ENCODE results near the gene PRKACA.

PRKACA gene

GRCh38 chr19:14103310-14103709 is 14.3 kb downstream of the PRKACA start:
- TF ChIP-seq, protein P1, sequence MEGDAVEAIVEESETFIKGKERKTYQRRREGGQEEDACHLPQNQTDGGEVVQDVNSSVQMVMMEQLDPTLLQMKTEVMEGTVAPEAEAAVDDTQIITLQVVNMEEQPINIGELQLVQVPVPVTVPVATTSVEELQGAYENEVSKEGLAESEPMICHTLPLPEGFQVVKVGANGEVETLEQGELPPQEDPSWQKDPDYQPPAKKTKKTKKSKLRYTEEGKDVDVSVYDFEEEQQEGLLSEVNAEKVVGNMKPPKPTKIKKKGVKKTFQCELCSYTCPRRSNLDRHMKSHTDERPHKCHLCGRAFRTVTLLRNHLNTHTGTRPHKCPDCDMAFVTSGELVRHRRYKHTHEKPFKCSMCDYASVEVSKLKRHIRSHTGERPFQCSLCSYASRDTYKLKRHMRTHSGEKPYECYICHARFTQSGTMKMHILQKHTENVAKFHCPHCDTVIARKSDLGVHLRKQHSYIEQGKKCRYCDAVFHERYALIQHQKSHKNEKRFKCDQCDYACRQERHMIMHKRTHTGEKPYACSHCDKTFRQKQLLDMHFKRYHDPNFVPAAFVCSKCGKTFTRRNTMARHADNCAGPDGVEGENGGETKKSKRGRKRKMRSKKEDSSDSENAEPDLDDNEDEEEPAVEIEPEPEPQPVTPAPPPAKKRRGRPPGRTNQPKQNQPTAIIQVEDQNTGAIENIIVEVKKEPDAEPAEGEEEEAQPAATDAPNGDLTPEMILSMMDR (IDR thresholded peaks at IDR 0.05; ENCODE audit: control insufficient read depth, extremely low read depth, insufficient read depth): no peak
- DNase-seq (ENCODE audit: low read depth): no peak
- H3K4me3 ChIP-seq (ENCODE audit: low read depth, low read length): no peak overlapping the region

GRCh38 chr19:14102756-14103155 is 14.8 kb downstream of the PRKACA start:
- TF ChIP-seq, protein P1 (IDR thresholded peaks at IDR 0.05; ENCODE audit: control insufficient read depth, extremely low read depth, insufficient read depth): no peak
- no peak for DNase-seq (ENCODE audit: low read depth)
- no peak overlapping the region for H3K4me3 ChIP-seq (ENCODE audit: low read depth, low read length)

- no peak for DNase-seq (ENCODE audit: low read depth)
- TF ChIP-seq, protein P1 (IDR thresholded peaks at IDR 0.05; ENCODE audit: control insufficient read depth, extremely low read depth, insufficient read depth): no peak
- no peak overlapping the region for H3K4me3 ChIP-seq (ENCODE audit: low read depth, low read length)
Measured at GRCh38 chr19:14102102-14102696, 15.4 kb downstream of the PRKACA start.

DNA sequence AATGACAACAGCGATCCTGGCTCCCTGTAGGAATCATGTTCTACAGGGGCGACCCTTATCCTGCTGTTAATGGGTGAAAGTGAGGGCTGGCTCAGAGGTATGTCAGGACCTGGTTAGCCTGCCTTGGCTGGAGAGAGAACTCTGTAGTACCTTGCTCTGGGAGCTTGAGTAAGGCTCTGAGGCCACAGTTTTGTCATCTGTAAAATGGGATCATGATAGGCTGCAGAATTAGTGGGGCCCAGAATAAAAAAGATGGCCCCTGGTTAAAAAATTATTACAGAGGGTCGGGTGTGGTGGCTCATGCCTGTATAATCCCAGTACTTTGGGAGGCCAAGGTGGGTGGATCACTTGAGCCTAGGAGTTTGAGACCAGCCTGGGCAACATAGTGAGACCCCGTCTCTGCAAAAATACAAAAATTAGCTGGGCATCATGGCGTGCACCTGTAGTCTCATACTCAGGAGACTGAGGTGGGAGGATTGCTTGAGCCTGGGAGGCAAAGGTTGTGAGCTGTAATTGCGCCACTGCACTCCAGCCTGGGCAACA is 16.5 kb downstream of the PRKACA start:
- TF ChIP-seq, protein P1 (IDR thresholded peaks at IDR 0.05; ENCODE audit: control insufficient read depth, extremely low read depth, insufficient read depth): no peak
- H3K4me3 ChIP-seq (ENCODE audit: low read depth, low read length): no peak overlapping the region
- no peak for DNase-seq (ENCODE audit: low read depth)

- TF ChIP-seq, protein P1 (IDR thresholded peaks at IDR 0.05; ENCODE audit: control insufficient read depth, extremely low read depth, insufficient read depth): no peak
- no peak for DNase-seq (ENCODE audit: low read depth)
- no peak overlapping the region for H3K4me3 ChIP-seq (ENCODE audit: low read depth, low read length)
Measured at GRCh38 chr19:14097532-14098151, 19.9 kb downstream of the PRKACA start.

- no peak for DNase-seq (ENCODE audit: low read depth)
- H3K4me3 ChIP-seq (ENCODE audit: low read depth, low read length): no peak overlapping the region
- TF ChIP-seq, protein P1 (IDR thresholded peaks at IDR 0.05; ENCODE audit: control insufficient read depth, extremely low read depth, insufficient read depth): no peak
Measured at GRCh38 chr19:14096272-14096992, 21.1 kb downstream of the PRKACA start.

Measured in LNCaP clone FGC (cell line).